C4-2B (cell line): ENCODE data around the gene ATP8B2.

Experiments
- ZFX ChIP-seq: fragments of 450-650 bp; IDR thresholded peaks from 2 replicates; pipeline ENCODE4 v1.6.1; 2017
- TF ChIP-seq, protein P1 (sequence below): fragments of 450-650 bp; conservative IDR thresholded peaks from 2 replicates; pipeline ENCODE4 v1.5.1; 2017; ENCODE audit warnings: mild to moderate bottlenecking

GRCh38 chr1:154398141-154398540 lies 72.8 kb downstream of the ATP8B2 start:
- TF ChIP-seq, protein P1, sequence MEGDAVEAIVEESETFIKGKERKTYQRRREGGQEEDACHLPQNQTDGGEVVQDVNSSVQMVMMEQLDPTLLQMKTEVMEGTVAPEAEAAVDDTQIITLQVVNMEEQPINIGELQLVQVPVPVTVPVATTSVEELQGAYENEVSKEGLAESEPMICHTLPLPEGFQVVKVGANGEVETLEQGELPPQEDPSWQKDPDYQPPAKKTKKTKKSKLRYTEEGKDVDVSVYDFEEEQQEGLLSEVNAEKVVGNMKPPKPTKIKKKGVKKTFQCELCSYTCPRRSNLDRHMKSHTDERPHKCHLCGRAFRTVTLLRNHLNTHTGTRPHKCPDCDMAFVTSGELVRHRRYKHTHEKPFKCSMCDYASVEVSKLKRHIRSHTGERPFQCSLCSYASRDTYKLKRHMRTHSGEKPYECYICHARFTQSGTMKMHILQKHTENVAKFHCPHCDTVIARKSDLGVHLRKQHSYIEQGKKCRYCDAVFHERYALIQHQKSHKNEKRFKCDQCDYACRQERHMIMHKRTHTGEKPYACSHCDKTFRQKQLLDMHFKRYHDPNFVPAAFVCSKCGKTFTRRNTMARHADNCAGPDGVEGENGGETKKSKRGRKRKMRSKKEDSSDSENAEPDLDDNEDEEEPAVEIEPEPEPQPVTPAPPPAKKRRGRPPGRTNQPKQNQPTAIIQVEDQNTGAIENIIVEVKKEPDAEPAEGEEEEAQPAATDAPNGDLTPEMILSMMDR, result no peak
- no peak for TF ChIP-seq ZFX
